ENCODE measurements around the gene DMRTB1.

DMRTB1 gene

GRCh38 chr1:53512807-53513755 lies 53.9 kb downstream of the DMRTB1 start:
- Histone ChIP-seq H3K4me1 (ENCODE audit: insufficient read depth, low read length) (no peaks in the 10 kb centered on the region), H3K27ac (ENCODE audit: low read depth, low read length) (no peak overlapping the region), H3K36me3 (ENCODE audit: insufficient read depth, low read length) (no peaks in the 10 kb centered on the region), H3K9me3 (ENCODE audit: insufficient read depth, low read depth, low read length) (no peaks in the 10 kb centered on the region), H3K27me3 (ENCODE audit: insufficient read depth, low read length) (no peaks in the 10 kb centered on the region), H3K4me3 (ENCODE audit: low read length) (no peak overlapping the region), H3K9ac (ENCODE audit: low read depth, low read length) (no peak overlapping the region)
- WGBS = 89% methylated on average over 22 of the region's 22 CpGs

- WGBS = 84% methylated on average over 7 of the region's 7 CpGs
- no peaks in the 10 kb centered on the region for H3K36me3 ChIP-seq (ENCODE audit: insufficient read depth, low read length)
- no peaks in the 10 kb centered on the region for H3K9me3 ChIP-seq (ENCODE audit: insufficient read depth, low read depth, low read length)
- no peak overlapping the region for H3K9ac ChIP-seq (ENCODE audit: low read depth, low read length)
- H3K27ac ChIP-seq (ENCODE audit: low read depth, low read length) = no peak overlapping the region
- H3K27me3 ChIP-seq (ENCODE audit: insufficient read depth, low read length) = no peaks in the 10 kb centered on the region
- no peak overlapping the region for H3K4me3 ChIP-seq (ENCODE audit: low read length)
- no peaks in the 10 kb centered on the region for H3K4me1 ChIP-seq (ENCODE audit: insufficient read depth, low read length)
Observed at GRCh38 chr1:53513846-53514245, 54.6 kb downstream of the DMRTB1 start.

DNA sequence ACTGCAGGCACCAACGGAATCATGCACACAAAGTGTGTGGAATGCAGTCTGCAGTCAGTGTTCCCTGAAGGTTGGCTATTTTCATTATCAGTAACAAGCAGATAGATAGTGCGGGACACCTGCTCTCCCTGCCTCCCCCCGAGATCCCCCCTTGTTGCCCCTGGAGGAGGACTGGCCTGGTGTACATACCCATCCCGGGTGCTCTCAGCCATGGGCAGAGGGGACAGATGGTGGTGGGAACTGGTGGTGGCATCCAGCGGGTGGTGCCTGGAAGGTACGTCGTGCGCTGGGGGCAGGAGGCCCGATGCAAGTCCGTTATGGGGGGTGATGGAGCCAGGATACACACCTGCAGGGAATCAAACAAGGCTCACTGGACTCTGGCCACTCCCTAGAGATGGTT lies 55.2 kb downstream of the DMRTB1 start:
- 91% methylated on average over 10 of the region's 10 CpGs for WGBS

DNA sequence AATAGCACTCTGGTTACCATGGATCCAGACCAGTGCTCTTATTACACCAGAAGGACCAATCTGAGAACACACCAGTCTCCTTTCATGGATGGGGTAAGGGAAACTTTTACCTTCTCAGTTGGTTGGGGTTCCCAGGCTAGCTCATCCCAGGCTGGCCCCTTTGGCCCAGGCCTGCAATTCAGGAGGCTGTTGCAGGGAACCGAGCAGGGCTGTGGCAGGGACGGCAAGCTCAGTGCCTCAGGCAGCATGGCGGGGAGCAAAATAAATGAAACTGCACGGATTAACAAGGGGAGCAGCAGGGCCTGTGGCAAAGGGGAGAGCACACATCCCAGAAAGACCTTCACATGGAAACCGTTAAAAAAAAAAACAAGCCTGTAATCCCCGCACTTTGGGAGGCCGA lies 57.0 kb downstream of the DMRTB1 start:
- H3K4me3 ChIP-seq (ENCODE audit: low read length) = no peak overlapping the region
- H3K9me3 ChIP-seq (ENCODE audit: insufficient read depth, low read depth, low read length) = no peaks in the 10 kb centered on the region
- no peaks in the 10 kb centered on the region for H3K4me1 ChIP-seq (ENCODE audit: insufficient read depth, low read length)
- H3K27ac ChIP-seq (ENCODE audit: low read depth, low read length) = no peak overlapping the region
- H3K9ac ChIP-seq (ENCODE audit: low read depth, low read length) = no peak overlapping the region
- no peaks in the 10 kb centered on the region for H3K36me3 ChIP-seq (ENCODE audit: insufficient read depth, low read length)
- H3K27me3 ChIP-seq (ENCODE audit: insufficient read depth, low read length) = no peaks in the 10 kb centered on the region
- WGBS = 94% methylated on average over 7 of the region's 7 CpGs

More for the DNA sequence above, 55.2 kb downstream of the DMRTB1 start:
- H3K36me3 ChIP-seq (ENCODE audit: insufficient read depth, low read length) = no peaks in the 10 kb centered on the region
- no peak overlapping the region for H3K9ac ChIP-seq (ENCODE audit: low read depth, low read length)
- H3K27me3 ChIP-seq (ENCODE audit: insufficient read depth, low read length) = no peaks in the 10 kb centered on the region
- no peak overlapping the region for H3K4me3 ChIP-seq (ENCODE audit: low read length)
- H3K27ac ChIP-seq (ENCODE audit: low read depth, low read length) = no peak overlapping the region
- H3K9me3 ChIP-seq (ENCODE audit: insufficient read depth, low read depth, low read length) = no peaks in the 10 kb centered on the region
- H3K4me1 ChIP-seq (ENCODE audit: insufficient read depth, low read length) = no peaks in the 10 kb centered on the region
